HG03280 (cell line): ENCODE measurements around the gene ITGA2B.
"Not testable (repeated sequence)": the region's sequence is repeated elsewhere in the genome, so short reads cannot be mapped to it uniquely, and the experiment has no call there.

Experiments
- ATAC-seq: cut with Tn5 transposase; IDR thresholded peaks from one replicate; pipeline ENCODE4 v1.9.1; 2021; ENCODE audit warnings: mild to moderate bottlenecking, moderate library complexity; ENCODE audit not compliant: unreplicated experiment

ITGA2B gene

DNA sequence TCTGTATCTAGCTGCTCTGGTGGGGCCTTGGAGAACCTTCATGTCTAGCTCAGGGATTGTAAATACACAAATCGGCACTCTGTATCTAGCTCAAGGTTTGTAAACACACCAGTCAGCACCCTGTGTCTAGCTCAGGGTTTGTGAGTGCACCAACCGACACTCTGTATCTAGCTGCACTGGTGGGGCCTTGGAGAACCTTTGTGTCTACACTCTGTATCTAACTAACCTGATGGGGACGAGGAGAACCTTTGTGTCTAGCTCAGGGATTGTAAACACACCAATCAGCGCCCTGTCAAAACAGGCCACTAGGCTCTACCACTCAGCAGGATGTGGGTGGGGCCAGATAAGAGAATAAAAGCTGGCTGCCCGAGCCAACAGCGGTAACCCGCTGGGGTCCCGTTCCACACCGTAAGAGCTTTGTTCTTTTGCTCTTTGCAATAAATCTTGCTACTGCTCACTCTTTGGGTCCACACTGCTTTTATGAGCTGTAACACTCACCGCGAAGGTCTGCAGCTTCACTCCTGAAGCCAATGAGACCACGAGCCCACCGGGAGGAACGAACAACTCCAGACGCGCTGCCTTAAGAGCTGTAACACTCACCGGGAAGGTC is 19.9 kb downstream of the ITGA2B start:
- ATAC-seq = not testable (repeated sequence)

DNA sequence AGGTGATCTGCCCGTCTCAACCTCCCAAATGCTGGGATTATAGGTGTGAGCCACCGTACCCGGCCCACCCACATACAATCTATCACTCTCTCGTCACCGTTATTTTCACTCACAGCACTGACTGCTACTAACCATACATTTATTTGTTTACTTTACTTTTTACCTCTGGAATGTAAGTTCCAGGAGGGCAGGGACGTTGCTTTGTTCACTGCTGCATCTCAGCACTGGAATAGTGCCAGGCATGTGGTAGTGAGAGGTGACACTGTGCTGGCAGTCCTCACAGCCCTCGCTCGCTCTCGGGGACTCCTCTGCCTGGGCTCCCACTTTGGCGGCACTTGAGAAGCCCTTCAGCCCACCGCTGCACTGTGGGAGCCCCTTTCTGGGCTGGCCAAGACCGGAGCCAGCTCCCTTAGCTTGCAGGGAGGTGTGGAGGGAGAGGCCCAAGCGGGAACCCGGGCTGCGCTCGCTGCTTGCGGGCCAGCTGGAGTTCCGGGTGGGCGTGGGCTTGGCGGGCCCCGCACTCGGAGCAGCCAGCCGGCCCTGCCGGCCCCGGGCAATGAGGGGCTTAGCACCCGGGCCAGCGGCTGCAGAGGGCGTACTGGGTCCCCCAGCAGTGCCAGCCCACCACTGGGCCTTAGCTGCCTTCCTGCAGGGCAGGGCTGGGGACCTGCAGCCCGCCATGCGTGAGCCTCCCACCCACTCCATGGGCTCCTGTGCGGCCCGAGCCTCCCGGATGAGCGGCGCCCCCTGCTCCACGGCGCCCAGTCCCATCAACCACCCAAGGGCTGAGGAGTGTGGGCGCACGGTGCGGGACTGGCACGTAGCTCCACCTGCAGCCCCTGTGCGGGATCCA is 20.8 kb downstream of the ITGA2B start:
- ATAC-seq = not testable (repeated sequence)

DNA sequence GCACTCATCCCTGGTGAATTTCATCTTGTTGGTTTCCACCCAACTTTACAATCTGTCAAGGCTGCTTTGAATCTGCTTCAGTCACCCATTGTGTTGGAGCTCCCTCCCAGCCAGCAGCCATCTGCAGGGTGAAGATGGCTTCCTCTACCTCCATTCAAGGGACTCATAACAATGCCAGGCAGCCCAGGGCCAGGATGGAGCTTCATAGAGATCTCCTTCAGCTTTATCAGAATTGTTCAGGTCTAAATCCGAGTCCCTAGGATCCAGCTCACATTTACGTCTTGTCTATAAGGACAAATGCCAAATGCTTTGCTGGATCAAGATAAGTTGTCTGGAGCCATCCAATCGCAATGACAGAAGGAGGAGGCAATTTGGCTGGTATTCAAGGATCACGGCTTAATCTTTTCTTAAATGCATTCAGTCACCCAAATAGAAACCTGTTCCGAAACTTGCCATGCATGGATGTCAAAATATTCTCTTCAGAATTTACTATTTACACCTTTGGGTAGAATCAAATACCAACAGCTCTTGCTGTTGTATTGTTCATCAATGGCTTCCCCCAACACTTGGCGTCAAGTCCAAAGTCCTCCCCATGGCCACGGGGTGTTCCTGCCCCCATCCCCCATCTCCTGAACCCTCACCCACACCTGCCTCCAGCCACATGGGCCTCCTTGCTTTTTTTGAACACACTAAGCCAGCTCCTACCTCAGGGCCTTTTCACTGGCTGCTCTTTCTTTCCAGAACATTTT is 22.0 kb downstream of the ITGA2B start:
- ATAC-seq = no peak

DNA sequence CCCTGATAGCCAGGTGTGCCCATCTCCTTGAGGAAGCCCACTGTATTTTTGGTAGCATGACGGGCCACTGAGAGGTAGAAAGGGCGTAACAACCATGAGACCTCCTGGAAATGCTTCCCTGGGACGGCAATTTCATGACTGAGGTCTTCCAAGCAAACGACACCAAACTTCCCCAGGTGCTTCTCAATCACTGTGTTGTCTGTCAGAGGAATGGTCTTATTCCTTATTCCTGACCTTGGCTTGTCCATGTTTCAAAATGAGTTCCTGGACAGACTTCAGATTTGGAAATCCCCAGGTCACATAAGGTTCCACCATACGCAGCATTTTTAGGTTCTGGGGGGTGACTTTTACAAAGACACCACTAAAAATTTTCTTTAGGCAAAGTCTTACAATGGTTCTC is 24.4 kb downstream of the ITGA2B start:
- ATAC-seq = not testable (repeated sequence)

DNA sequence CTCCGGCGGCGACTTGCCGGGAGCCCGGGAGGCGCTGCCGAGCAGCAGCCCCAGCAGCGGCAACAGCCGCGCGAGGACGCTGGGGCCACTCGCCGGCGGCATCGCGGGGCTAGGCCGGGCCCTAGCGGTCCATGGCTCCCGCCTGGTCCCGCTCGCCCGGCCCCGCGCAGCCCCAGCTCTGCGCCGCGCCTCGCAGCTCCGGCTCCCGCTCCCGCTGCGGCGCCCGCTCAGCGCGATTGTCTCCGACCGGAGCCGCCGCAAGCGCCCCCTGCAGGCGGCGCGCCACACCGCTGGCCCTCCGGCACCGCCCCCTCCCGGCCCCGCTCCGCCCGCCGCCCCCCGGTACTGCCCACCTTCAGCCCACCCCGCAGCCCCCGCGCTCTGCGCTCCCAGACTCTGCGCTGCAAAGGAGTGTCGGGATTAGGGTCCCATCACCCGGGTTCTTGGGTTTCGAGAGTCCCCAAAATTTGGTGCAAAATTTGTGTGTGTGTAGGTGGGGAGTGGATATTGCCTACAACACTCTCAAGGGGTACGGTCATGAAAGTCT is 25.8 kb downstream of the ITGA2B start, which contains the start of gene FAM171A2:
Gene FAM171A2 (minus strand): TSS at position 241 of the 547 bp plus-strand sequence. CDS start 139 bp downstream, at position 102.
- ATAC-seq = peak; percentile 55

DNA sequence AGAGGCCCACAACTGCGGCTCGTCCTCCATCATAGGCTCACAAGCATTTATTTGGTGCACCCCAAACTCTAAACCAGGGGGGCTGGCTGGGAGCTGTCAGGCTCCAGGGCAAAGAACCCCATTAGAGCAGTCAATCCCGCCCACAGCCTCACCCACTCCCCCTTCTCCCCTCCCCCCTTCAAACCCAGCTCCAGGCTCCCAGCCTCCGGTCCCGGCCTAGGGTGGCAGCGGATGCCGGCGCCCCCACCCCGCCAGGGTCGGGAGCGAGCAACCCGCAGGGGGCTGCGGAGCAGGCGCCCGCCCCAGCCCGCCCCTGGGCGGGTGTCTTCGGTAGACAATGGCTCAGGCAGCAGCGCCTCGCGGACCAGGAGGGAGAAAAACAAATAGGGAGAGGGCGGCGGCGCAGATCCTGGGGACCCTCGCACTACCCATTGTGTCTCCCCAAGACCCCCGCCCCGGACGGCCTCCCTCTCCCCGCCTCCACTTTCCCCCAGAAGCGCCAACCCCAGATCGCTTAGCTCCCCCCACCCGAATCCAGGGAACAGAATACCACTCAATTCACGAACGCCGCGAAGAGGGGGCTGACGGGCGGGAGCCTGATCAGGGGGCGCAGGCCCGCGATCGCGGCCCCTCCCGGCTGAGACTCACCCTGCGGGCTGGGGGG is 26.4 kb downstream of the ITGA2B start:
- ATAC-seq = no peak

DNA sequence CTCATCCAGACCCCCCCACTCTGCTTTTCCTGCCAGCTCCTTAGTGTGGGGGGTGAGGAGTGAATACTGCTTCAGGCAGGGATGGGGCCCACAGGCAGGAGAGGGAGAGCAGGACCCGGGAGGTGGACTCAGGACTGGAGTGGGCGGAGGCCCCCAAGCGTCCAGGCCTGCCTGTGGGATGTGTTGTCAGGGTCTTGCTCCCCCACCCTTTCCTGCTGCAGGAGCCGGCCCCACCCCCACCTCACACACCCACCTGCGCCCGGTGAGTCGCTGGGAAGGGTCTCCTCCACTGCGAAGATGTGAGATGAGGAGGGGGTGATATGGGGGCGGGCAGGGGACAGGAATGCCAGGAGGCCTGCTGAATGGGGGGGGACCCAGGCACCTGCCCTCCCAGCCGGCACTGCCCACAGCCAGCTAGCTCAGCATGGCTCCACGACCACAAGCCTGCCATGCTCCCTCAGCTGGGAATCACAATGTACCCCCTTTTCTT is 26.9 kb downstream of the ITGA2B start:
- ATAC-seq = no peak

DNA sequence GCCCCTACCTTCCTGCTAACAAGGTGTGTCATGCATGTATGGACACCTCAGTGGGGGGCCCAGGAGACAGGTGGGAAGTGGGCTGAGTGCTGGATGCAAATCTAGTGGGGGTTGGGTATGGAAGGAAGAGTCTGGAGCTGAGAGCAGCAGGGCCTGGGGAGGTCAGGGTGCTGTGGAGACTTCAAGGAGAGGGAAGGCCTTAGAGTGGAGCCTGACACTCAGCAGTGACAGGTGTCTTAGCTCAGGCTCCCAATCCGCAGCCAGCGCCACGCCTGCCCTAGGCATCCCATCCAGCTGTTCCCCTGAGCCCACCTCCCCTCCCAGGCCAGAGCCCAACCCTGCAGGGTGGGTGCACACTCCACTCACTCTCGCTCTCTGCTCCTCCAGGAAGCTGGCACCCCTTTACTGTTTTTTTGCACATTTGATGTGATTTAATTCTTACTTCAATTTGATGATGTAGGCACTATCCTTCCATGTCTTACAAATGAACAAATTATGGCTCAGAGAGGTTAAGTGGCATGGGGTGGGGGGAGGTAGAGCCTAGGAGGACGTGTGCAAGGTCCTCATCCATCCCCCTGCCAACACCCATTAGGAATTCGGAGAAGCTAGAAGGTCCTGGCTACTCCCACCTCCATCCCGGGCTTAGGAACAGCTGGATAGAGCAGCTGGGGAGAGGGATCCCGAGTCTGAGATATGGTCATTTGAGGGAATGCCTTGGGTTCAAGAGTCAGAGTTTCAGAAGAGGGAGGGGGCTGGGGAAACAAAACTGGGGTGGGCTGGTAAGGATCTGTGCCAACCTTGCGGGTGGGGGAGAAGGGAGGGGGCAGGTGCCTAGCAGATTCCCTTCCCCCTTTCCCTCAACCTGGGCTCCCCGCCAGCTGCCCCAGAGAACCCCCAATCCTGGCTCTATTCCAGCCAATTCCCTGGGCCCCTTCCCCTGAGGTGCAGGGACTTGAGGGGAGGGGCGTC is 27.9 kb downstream of the ITGA2B start:
- no peak for ATAC-seq

DNA sequence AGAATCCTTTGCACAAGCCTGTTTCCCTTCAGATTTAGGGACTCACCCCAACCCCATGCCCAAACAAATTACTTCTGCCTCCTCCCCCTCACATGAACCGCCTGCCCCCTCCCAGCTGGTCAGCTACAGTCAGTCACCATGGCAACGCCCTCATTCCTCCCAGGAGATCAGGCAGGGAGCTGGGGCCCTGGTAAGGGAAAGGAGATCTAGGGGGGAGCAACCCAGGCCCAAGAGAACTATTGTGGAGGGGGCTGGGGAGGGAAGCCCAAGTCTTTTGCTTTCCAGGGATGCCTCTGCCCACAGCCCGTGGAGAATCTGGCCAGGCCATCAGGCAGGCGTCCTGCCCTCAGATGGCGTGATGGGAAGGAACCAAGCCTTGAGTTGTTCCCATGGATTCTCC is 28.6 kb downstream of the ITGA2B start:
- ATAC-seq = no peak

DNA sequence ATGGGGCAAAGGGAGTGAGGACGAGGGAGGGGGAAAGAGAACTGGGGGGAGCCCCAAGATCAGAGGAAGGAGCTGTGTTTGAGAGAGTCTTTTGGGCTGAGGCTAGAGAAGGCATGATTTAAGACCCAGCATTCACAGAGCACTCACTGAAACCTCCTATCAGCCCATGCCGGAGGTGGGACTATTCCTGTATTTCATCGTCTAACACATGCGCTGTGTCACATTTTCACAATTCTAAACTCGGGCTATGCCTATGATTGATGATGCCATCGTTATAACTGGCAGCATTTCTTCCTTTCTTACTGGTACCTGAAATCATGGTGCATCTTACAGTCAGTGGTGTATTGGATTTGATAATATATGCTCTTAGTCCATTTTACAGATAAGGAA is 29.3 kb downstream of the ITGA2B start:
- ATAC-seq = no peak

DNA sequence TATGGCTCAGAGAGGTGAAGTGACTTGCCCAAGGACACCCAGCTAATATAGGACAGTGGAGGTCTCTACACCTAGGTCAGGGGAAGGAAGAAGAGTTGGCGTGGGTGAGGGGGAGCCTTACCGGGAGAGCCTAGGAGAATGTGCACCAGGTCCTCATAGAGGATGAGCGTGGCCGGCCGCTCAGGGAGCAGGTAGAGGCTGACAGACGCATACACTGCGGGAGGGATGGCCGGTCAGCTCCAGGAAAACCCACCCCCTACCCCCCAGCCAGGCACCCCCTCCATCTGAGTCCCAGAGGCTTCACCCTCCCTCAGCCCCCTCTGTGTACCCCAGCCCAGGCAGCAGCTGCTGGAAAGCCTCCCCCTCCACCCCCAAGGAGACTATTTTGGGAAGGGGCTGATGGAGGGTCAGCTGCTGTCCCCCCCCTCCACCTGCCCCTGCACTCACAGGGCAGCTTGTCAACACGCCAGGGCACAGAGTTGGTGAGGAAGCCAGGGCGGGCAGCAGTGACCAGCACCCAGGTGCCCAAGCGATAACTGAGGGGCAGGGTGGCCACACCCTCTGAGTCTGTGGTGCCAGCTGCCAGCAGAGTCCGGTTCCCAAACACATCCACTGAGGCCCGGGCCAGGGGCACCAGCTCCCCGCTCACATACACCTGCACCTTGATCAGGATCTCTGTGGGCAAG is 29.8 kb downstream of the ITGA2B start:
- no peak for ATAC-seq

DNA sequence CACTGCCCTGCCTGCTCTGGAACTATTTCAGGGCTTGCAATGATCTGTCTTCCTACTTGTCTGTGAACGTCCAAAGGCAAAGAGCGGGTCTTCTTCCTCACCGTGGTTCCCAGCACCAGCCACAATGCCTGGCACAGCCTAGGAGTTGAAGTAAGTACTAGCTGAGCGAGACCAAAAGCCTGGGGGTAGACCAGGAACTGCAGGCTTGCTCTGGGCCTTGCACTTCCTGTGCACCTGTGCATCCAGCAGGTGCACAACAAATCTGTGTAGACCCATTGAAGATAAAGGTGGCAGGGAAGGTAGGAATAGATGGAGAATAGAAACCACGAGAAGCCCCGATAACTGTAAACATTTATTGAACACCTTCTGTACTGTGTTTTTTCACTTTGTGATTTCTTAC is 30.4 kb downstream of the ITGA2B start:
- ATAC-seq = no peak

DNA sequence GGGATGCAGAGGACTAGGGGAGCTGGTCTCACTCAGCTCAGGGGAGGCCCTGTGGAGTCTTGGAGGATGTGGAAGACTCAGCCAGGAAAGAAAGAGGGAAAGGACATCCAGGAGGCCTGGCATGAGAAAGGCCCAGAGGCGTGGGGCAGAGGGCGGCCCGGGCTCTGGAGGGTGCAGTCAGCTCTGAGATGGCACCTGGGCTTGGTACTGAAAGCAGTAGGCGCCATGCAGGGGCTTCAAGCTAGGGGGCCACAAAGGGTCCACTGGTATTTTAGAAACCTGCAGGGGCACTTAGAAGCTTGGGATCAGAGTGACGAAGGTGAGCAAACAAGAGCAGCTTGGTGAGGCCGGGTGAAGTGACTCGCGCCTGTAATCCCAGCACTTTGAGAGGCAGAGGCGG is 31.4 kb downstream of the ITGA2B start:
- no peak for ATAC-seq

DNA sequence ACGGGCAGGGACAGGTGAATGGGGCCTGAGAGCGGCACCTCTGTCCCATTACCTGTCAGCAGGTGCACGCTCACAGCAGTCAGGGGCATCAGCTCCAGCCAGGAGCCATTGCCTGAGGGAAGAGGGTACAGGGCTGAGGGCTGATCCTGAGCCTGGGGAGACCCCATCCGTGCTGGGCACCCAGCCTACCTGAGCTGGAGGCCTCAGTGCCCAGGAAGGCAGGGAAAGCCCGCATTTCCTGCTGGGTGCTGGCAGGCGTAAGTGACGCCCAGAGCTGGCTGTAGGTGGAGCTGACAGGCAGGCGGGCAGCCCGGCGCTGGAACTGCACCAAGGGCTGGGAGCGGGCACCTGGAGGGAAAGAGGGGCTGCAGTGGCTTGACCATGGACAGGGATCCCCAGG is 33.2 kb downstream of the ITGA2B start:
- no peak for ATAC-seq

DNA sequence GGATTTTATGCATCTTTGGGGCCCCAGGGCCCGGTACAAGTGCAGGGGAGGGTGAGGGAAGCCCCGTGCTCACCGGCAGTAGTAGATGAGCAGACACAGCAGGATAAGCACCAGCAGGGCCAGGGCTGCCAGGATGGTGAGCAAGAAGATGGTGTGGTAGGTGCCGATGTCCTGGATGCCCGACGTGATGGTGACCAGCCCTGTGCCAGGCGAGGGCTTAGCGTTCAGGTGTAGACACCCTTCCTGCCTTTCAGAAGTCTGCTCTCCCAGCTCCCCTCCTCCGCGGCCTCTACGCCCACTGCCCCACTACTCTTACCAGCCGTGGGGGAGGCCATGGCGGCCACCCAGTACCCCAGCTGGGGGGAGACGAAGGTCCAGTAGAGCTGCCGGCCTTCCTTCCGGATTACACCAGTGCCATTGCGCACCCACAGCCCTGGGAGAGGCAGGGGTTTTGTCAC is 33.8 kb downstream of the ITGA2B start:
- no peak for ATAC-seq

DNA sequence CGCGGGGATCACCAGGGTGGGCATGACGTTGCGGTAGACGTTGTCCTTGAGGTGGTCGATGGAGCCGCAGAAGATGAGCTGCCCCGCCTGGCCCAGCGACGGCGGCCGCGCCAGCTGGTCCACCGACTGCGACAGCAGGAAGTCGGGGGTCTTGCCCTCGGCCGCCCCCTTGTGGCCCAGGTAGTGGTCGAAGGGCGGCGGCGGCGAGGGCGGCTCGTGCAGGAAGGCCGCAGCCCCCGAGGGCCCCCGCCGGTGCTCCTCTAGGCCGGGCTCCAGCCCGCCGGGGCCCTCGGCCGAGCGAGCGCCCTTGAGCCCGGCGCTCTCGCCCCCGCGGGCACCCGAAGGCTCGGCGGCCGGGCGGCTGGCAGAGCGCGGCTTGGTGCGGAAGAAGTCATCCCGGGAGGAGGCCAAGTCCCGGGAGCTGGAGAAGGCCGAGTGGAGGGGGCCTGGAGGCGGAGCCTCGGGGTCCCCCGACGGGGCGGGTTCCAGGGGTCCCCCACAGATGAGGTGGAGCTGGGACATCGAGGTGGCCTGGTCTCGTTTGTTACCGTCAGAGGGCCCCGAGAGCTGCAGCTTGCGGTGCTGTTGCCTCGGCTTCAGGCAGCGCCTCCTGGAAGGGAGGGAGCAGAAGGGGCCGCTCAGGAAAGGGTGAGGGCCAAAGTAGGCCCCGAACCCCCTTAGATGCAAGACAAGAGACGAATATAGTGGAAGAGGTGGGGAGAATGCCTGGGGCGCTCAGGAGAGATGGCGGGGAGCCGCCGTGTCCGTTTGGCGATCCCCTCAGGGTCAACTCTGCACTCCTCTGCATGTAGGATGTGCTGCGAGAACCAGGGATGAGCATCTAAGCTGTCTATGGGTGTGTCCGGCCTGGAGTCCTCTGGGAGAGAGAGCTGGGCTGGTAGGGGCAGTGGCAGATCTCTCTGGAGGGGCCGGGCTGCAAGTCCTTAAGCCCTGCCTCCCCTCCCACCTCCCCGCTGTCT is 34.6 kb downstream of the ITGA2B start:
- no peak for ATAC-seq

DNA sequence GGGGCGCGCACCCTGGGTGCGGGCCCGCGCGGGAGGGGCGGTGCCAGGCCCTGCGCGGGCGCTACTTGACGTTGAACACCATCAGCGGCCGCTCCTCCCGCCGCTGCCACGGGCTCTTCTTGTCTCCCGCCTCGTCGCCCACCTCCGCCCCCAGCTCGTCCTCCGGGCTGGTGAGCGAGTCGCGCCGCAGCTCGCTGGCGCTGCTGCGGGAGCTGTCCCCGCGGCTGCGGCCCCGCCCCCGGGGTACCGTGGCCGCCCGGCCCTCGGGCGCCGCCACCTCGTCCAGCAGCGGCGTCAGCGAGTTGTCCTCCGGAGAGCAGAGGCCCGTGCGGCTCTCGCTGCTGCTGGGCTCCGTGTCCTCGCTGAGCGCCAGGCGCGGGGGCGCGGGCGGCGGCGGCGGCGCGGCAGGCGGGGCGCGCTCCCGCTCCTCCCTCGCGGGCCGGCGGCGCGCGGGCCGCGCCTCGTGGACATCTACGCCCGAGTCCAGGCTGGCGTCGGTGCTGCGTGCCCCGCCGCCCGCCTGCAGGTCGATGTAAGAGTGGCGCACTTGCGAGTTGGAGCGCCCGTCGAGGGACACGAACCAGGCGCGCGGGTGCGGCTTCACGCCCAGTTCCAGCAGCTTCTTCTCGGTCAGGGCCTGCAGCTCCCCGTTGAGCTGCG is 35.6 kb downstream of the ITGA2B start:
- ATAC-seq = no peak
